ENCODE results near the gene C14orf180. TPM values are rescaled to one million over a fixed set of nuclear protein-coding genes. Genes with fewer than 3 reads are reported as not detected.

The C14orf180 gene
- total and polyA plus RNA-seq, 12 donors = 13.8 to 139 (median 75.1) TPM

DNA sequence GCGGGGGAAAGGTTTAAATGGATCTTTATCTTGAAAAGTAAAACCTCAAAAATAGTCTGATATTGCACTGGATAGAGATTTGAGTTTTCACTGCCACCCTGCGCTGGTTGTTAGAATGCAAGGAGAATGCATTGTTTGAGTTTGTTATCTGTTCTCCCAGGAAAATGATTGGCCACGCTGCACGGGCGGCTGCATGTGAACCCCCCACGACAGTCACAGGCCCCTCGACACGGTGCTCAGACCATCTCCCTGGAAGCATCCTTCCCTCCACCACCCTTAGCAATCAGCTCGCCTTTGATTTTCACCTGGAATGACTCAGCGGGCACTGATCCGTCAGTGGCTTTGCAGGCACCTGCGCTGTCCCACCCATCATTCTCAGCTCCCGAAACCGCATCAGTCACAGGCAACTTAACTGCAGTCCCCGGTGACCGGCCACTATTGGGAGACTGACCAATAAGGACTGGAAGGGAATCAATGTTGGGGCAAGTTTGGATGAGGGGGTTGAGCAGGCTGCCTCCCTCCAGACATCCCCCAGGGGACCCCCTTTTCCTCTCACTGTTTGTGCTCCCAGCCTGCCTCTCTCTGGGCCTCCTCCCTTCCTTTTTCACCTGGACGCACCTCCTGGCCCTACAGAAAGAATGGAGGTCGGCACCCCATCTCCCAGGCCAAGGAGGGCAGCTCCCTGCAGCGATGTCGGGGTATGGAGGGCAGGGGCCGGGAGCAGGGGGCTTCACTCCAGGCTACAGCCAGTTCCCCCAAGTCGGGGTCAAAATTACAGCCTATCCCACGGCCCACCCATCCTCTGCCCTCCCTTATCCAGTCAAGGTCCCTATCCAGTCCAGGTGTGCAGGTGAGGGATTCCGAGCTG, 28.5 kb upstream of the C14orf180 start:
- H3K4me1 ChIP-seq = peaks cover 0 to 2% (median under 1%) of the 10 kb centered on the region in 9 donors
- ATAC-seq (no peak), DNase-seq (no peak)
- TF ChIP-seq, protein P1, sequence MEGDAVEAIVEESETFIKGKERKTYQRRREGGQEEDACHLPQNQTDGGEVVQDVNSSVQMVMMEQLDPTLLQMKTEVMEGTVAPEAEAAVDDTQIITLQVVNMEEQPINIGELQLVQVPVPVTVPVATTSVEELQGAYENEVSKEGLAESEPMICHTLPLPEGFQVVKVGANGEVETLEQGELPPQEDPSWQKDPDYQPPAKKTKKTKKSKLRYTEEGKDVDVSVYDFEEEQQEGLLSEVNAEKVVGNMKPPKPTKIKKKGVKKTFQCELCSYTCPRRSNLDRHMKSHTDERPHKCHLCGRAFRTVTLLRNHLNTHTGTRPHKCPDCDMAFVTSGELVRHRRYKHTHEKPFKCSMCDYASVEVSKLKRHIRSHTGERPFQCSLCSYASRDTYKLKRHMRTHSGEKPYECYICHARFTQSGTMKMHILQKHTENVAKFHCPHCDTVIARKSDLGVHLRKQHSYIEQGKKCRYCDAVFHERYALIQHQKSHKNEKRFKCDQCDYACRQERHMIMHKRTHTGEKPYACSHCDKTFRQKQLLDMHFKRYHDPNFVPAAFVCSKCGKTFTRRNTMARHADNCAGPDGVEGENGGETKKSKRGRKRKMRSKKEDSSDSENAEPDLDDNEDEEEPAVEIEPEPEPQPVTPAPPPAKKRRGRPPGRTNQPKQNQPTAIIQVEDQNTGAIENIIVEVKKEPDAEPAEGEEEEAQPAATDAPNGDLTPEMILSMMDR (IDR thresholded peaks at IDR 0.05) = no peak
- intact Hi-C loops (cut with DNase I) = no loop called here
- 82 to 84% methylated on average over 24 of the region's 24 CpGs for WGBS, 2 donors
- H3K4me3 ChIP-seq = no peak overlapping the region
- H3K27me3 ChIP-seq = peaks cover 0 to 69% (median 34%) of the 10 kb centered on the region in 7 donors
- no peaks in the 10 kb centered on the region for H3K9me3 ChIP-seq
- no peak overlapping the region for H3K27ac ChIP-seq
- H3K36me3 ChIP-seq = no peaks in the 10 kb centered on the region

GRCh38 chr14:104551851-104552737, 27.5 kb upstream of the C14orf180 start:
- Histone ChIP-seq H3K27ac (no peak overlapping the region), H3K27me3 (peaks cover 0 to 64% (median 31%) of the 10 kb centered on the region in 7 donors), H3K36me3 (no peaks in the 10 kb centered on the region), H3K4me1 (no peaks in the 10 kb centered on the region), H3K4me3 (no peak overlapping the region), H3K9me3 (no peaks in the 10 kb centered on the region)
- intact Hi-C loops (cut with DNase I) = no loop called here
- DNase-seq (no peak), ATAC-seq (no peak)
- WGBS, 2 donors = 77 to 82% methylated on average over 30 to 33 of the region's 33 CpGs
- TF ChIP-seq, protein P1 (IDR thresholded peaks at IDR 0.05) = no peak

DNA sequence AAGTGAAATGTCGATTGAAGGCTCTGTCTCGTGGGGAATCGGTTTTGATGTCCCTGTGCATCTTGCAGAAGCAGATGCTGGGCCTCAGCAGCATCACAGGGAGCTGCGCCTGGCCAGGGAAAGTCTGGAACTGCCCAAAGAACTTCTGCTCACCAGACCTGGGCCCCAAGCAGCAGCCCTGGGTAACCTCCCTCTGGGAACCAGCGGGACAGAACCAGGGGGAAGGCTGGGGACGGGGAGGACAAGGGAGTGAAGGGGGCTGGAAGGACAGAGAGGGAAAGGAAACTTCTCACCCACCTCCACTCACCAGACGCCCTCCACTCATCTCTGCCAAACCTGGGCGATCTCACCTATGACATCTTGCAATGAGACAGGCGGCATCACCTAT, 26.8 kb upstream of the C14orf180 start:
- Histone ChIP-seq H3K36me3 (no peaks in the 10 kb centered on the region), H3K27ac (no peak overlapping the region), H3K27me3 (peaks cover 0 to 58% (median 24%) of the 10 kb centered on the region in 7 donors), H3K4me3 (no peak overlapping the region), H3K9me3 (no peaks in the 10 kb centered on the region), H3K4me1 (no peaks in the 10 kb centered on the region)
- WGBS, 2 donors = 86 to 90% methylated on average over 9 of the region's 9 CpGs
- ATAC-seq (no peak), DNase-seq (no peak)
- TF ChIP-seq, protein P1 (IDR thresholded peaks at IDR 0.05) = no peak
- intact Hi-C loops (cut with DNase I) = no loop called here

Measured in heart right ventricle (tissue), 16 donors.